Choroid plexus epithelial cell (primary cell): ENCODE results near the gene ITGA7.
A peak's percentile ranks its signal among the peaks of the same experiment; 100 is the strongest.

Experiments
- DNase-seq: peaks from one replicate; pipeline ENCODE4 v3.0.0-alpha.2; 2010; ENCODE audit warnings: low read depth
- H3K4me3 ChIP-seq: 2 replicates; pipeline ENCODE4 v1.5.1; 2011; ENCODE audit warnings: low read depth, mild to moderate bottlenecking, control low read depth, low read length, moderate library complexity
- CTCF ChIP-seq: conservative IDR thresholded peaks from 2 replicates; pipeline ENCODE4 v1.5.1; 2011; ENCODE audit warnings: low read depth, mild to moderate bottlenecking, control low read depth, inconsistent platforms, low read length, moderate library complexity

ITGA7 gene

DNA sequence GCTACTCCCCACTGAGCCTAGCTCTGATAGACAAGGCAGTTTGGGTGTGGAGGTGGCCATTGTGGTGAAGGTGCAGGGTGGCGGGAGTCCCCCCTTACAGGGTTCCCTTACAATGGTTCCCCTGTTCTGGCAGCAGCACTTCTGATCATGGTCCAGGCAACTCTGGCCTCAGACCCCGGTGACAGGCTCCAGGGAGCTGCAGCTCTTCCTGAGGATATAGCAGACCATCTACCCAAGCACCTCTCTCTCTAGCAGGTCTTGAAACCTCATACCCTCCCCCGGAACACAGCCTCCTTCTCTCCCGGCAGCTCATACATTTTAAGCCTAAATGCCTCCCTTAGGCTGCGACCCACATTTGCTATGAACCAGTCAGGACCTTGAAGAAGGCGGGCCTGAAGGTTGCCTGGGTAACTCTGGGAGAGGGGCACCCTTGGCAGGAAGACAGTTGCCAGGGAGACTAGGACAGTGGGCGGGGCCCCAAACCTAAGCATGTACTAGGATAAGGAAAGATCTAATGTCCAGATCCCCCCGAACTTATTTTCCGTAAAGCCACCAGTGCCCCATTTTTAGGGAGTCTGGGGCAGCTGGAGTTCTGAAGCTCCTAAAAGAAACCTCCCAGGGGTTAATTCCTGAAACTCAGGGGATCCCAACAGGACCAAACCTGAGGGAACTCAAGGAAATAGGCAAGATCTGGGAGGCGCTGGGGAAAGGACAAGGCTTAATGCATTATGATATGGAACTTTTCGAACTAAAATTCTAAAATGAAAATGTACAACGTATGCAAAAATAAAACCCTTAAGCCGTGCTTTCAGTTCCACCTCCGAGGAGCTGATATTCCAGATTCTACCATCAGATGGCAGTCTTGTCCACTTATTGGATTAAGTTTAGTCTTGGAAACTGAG lies 30.7 kb upstream of the ITGA7 start:
- peak; percentile 75 for TF ChIP-seq CTCF
- peak; percentile 91 for DNase-seq
- H3K4me3 ChIP-seq = peak overlapping the region; percentile 69

DNA sequence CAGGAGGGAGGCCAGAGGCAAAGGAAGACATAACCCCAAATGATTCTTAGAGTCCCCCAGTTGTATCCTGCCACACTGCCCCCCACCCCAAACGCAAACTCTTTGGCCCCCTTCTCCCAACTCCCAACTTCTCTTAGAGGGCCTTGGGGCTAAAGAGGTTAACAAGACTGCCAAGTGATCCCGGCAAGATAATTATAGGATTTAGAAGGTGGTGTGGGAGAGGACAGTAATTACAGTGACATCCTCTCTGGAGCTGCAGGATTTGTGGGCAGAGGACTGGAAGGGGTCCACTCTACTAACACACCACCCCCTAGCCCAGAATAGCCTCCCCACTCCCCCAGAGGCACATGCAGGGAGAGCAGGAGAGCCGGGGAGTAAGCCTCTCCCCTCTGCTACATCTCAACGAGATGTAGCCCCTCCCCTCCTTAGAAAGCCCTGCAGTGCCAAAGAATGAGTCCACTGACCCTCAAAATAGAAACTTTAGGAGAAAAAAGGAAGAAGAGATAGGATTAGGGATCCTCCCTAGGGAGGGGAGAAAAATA lies 29.9 kb upstream of the ITGA7 start:
- H3K4me3 ChIP-seq = peak overlapping the region; percentile 69
- DNase-seq = no peak
- TF ChIP-seq CTCF = no peak

- TF ChIP-seq CTCF = peak; percentile 96
- H3K4me3 ChIP-seq = no peak overlapping the region
- peak; percentile 84 for DNase-seq
Observed at GRCh38 chr12:55736780-55737580, 29.3 kb upstream of the ITGA7 start.

- no peak for DNase-seq
- no peak overlapping the region for H3K4me3 ChIP-seq
- TF ChIP-seq CTCF = no peak
Observed at GRCh38 chr12:55736076-55736475, 28.4 kb upstream of the ITGA7 start.

- no peak for TF ChIP-seq CTCF
- no peak for DNase-seq
- no peak overlapping the region for H3K4me3 ChIP-seq
Observed at GRCh38 chr12:55734595-55734994, 26.9 kb upstream of the ITGA7 start.

DNA sequence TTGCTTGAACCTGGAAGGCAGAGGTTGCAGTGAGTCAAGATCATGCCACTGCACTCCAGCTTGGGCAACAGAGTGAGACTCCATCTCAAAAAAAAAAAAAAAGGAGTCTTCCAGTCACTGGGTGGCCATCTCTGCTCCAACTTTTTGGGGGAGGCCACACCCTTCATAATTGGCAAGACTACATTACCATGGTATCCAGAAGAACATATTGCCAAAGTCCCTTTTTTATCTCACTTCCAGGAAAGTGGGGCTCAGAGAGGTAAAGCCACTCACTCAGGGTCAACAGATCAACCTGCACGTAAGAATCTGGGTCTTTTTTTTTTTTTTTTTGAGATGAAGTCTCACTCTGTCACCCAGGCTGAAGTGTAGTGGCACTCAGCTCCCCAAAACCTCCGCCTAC lies 26.2 kb upstream of the ITGA7 start:
- no peak for TF ChIP-seq CTCF
- no peak overlapping the region for H3K4me3 ChIP-seq
- no peak for DNase-seq
